Endothelial cell of umbilical vein (primary cell): ENCODE results near the gene XXYLT1. TPM values are rescaled to one million over a fixed set of nuclear protein-coding genes. Genes with fewer than 3 reads are reported as not detected.

ENCODE experiments used
- BruUV-seq: library from RNA; stranded (reverse); fragments of 400-500 nt; replicated peaks from 2 replicates; lab custom pipeline; 2021; lab: Mats Ljungman, UMichigan
- CTCF ChIA-PET: fragments of 300-600, 350-600 bp; sonication (Branson Sonifier 250); formaldehyde crosslinking; loops from one replicate; lab custom pipeline; 2021; ENCODE audit warnings: antibody characterized with exemption, inconsistent platforms; lab: Charles Lee
- POLR2A ChIA-PET: fragments of 300-600, 350-600 bp; sonication (Branson Sonifier 250); formaldehyde crosslinking; loops from one replicate; lab custom pipeline; 2021; ENCODE audit warnings: antibody characterized with exemption, inconsistent platforms; lab: Charles Lee
- DNase-seq: peaks from one replicate; pipeline ENCODE4 v3.0.0-alpha.2; 2011; ENCODE audit warnings: low read depth, low spot score
- FAIRE-seq: peaks from 2 replicates; lab custom pipeline; 2011; peaks lifted over from hg19 to GRCh38; lab: Jason Lieb, UNC
- H2AFZ ChIP-seq: 2 replicates; pipeline ENCODE4 v1.6.0; 2012; ENCODE audit warnings: low read depth, low read length, control low read depth, inconsistent platforms
- H3K27ac ChIP-seq: 2 replicates; pipeline ENCODE4 v1.5.1; 2011; ENCODE audit warnings: low read depth, mild to moderate bottlenecking, control low read depth, low read length, moderate library complexity; ENCODE audit not compliant: insufficient read depth
- H3K27me3 ChIP-seq, 2 experiments: 2 replicates each; pipeline versions ENCODE4 v1.6.0 to v1.6.1; 2011; ENCODE audit warnings: low read length in 2 of 2, mixed read lengths in 1 of 2; ENCODE audit not compliant: control insufficient read depth in 2 of 2, insufficient read depth in 2 of 2
- H3K36me3 ChIP-seq, 2 experiments: 2 replicates in 1 of 2; 3 replicates in 1 of 2; pipeline ENCODE4 v1.5.1; 2011; ENCODE audit warnings: low read length in 2 of 2, mild to moderate bottlenecking in 1 of 2, moderate library complexity in 1 of 2; ENCODE audit not compliant: control insufficient read depth in 2 of 2, insufficient read depth in 2 of 2; ENCODE audit errors: extremely low read depth in 1 of 2
- H3K4me1 ChIP-seq: 3 replicates; pipeline ENCODE4 v1.5.1; 2011; ENCODE audit warnings: mild to moderate bottlenecking, low read length; ENCODE audit not compliant: control insufficient read depth, insufficient read depth; ENCODE audit errors: extremely low read depth
- H3K4me2 ChIP-seq: 2 replicates; pipeline ENCODE4 v1.6.1; 2011; ENCODE audit warnings: low read length, control low read depth, mixed read lengths; ENCODE audit not compliant: insufficient read depth
- H3K4me3 ChIP-seq, 3 experiments: fragments of 200-600 bp in 1 of 3; sonication (generic), shearing (Covaris generic) in 1 of 3; replicated peaks in 1 of 3; 2 replicates each; pipeline ENCODE4 v1.5.1; 2011 to 2016; ENCODE audit warnings: control low read depth in 3 of 3, low read length in 3 of 3, mild to moderate bottlenecking in 2 of 3, inconsistent platforms in 1 of 3, low read depth in 1 of 3, moderate library complexity in 1 of 3; ENCODE audit not compliant: insufficient read depth in 1 of 3
- H3K79me2 ChIP-seq: 2 replicates; pipeline ENCODE4 v1.6.0; 2012; ENCODE audit warnings: low read length, inconsistent platforms; ENCODE audit not compliant: control insufficient read depth, insufficient read depth
- H3K9ac ChIP-seq: replicated peaks from 2 replicates; pipeline ENCODE3; 2011; ENCODE audit warnings: low read length, control low read depth; ENCODE audit not compliant: insufficient read depth; ENCODE audit errors: extremely low read depth
- H3K9me1 ChIP-seq: replicated peaks from 3 replicates; pipeline ENCODE4 v1.6.0; 2011; ENCODE audit warnings: mild to moderate bottlenecking, low read length; ENCODE audit not compliant: control insufficient read depth, insufficient read depth; ENCODE audit errors: extremely low read depth
- H3K9me3 ChIP-seq: replicated peaks from 2 replicates; pipeline ENCODE4 v1.5.1; 2012; ENCODE audit warnings: low read length, inconsistent platforms; ENCODE audit not compliant: control insufficient read depth, insufficient read depth
- H4K20me1 ChIP-seq: replicated peaks from 2 replicates; pipeline ENCODE3; 2011; ENCODE audit warnings: mild to moderate bottlenecking, low read length; ENCODE audit not compliant: control insufficient read depth, insufficient read depth; ENCODE audit errors: extremely low read depth
- CTCF ChIP-seq, 2 donors: IDR thresholded peaks; 1 replicate in 1 of 2; 2 replicates in 1 of 2; pipeline ENCODE4 v1.5.1; 2011; ENCODE audit warnings: low read length in 2 of 2, mild to moderate bottlenecking in 2 of 2, moderate library complexity in 2 of 2, control low read depth in 1 of 2, inconsistent platforms in 1 of 2, low read depth in 1 of 2; ENCODE audit not compliant: insufficient read depth in 1 of 2; ENCODE audit errors: extremely low read depth in 1 of 2
- EZH2 ChIP-seq: IDR thresholded peaks from 2 replicates; pipeline ENCODE4 v1.6.1; 2012; ENCODE audit warnings: borderline replicate concordance, low read depth, mild to moderate bottlenecking, moderate library complexity, low read length, inconsistent platforms; ENCODE audit not compliant: severe bottlenecking
- FOS ChIP-seq: IDR thresholded peaks from 2 replicates; pipeline ENCODE4 v1.6.1; 2011; ENCODE audit warnings: mild to moderate bottlenecking, low read length, moderate library complexity, borderline replicate concordance; ENCODE audit not compliant: insufficient read depth
- GATA2 ChIP-seq: IDR thresholded peaks from 2 replicates; pipeline ENCODE4 v1.7.0; 2011; ENCODE audit warnings: low read depth, mild to moderate bottlenecking, moderate library complexity, mixed read lengths, low read length; ENCODE audit not compliant: insufficient read length, insufficient read depth
- JUN ChIP-seq: IDR thresholded peaks from 2 replicates; pipeline ENCODE4 v1.6.1; 2011; ENCODE audit warnings: borderline replicate concordance, low read depth; ENCODE audit not compliant: insufficient read length, insufficient read depth
- MAX ChIP-seq: IDR thresholded peaks from 2 replicates; pipeline ENCODE4 v1.6.1; 2011; ENCODE audit not compliant: insufficient read depth, insufficient read length
- MYC ChIP-seq: IDR thresholded peaks from one replicate; pipeline ENCODE4 v1.6.1; 2011; ENCODE audit warnings: mild to moderate bottlenecking, low read depth, low read length
- POLR2A ChIP-seq: IDR thresholded peaks from 2 replicates; pipeline ENCODE4 v1.6.1; 2012; ENCODE audit warnings: low read depth, mild to moderate bottlenecking, control low read depth, low read length
- POLR2AphosphoS5 ChIP-seq: IDR thresholded peaks from 2 replicates; pipeline ENCODE4 v1.6.1; 2012; ENCODE audit warnings: low read depth, mild to moderate bottlenecking, control low read depth, low read length, moderate library complexity; ENCODE audit not compliant: insufficient read depth
- dilution Hi-C: fragments of 300-500 bp; cut with MboI; formaldehyde crosslinking; loops from one replicate; pipeline ENCODE4 v1.15.0; 2019; ENCODE audit warnings: low sequenced_read_pairs; ENCODE audit not compliant: extremely low pct_ligation_motif_present
- intact Hi-C: fragments of 100-400 bp; cut with micrococcal nuclease; formaldehyde crosslinking; loops from one replicate; pipeline ENCODE4 v1.10.0; 2022
- polyA plus RNA-seq, 4 experiments: library from polyadenylated mRNA; depleted of rRNA in 3 of 4; stranded (reverse) in 3 of 4; unstranded in 1 of 4; fragments of >200 nt; gene quantifications; 2 replicates each; pipeline versions ENCODE4 v1.2.1 to v1.2.3, GENCODE V29; 2011 to 2012; ENCODE audit warnings: missing spikeins in 1 of 4
- total RNA-seq: library from RNA; stranded (reverse); gene quantifications from 2 replicates; pipeline ENCODE4 v1.2.3, GENCODE V29; 2021

Gene XXYLT1
- total and polyA plus RNA-seq, 2 donors (not counting 3 experiments of a cell fraction or from before 2014, with no cell fraction given), result 54.4 to 78.1 TPM

DNA sequence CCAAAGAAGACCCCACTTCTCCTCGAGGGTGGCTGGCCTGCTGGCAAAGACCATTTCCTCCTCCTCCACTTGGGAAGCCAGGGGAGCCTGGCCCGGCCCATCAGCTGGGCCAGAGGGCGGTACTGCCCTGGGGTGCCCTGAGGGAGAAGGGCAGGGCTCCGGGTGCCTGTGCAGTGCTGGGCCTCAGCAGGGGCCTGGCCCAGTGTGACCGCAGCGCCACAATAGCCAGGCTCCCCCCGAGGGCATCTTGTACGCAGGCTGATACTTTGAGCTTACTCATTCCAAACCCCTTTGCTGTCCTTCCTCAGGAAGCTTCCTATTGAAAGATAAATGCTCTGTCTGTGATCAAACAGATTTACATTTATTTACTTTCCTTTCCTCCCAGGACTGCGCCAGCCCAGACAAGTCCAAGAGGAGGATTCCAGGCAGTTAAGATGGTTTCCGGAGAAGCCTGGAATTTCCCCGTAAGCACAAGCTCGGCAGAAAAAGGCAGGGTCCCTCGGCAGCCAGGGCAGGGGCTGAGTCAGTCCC, 240.1 kb downstream of the XXYLT1 start:
- Histone ChIP-seq H3K36me3 (no peaks in the 10 kb centered on the region), H3K27me3 (no peaks in the 10 kb centered on the region), H2AFZ (no peak overlapping the region), H3K4me3 (no peak overlapping the region), H3K9ac (peak overlapping the region; percentile 85), H3K4me1 (peaks cover 53% of the 10 kb centered on the region), H3K27ac (peak overlapping the region; percentile 99), H4K20me1 (no peaks in the 10 kb centered on the region), H3K79me2 (no peaks in the 10 kb centered on the region), H3K9me1 (no peaks in the 10 kb centered on the region), H3K9me3 (no peaks in the 10 kb centered on the region), H3K4me2 (peak overlapping the region; percentile 55)
- CTCF ChIA-PET, result interaction anchor here (0.6 to 4.2 kb wide), 21 partner anchors 8 to 391 kb away, joined by 3 to 25 read pairs (median 5); partner anchors contain the start of genes LSG1 and XXYLT1
- TF ChIP-seq MYC (no peak), MAX (no peak), EZH2 (no peak), POLR2AphosphoS5 (peak; percentile 97), POLR2A (peak; percentile 65), FOS (peak; percentile 84), CTCF (IDR thresholded peaks at IDR 0.05; ENCODE audit: extremely low read depth in 1 of 2, insufficient read depth in 1 of 2, low read depth in 1 of 2, low read length in 2 of 2) (no peak), JUN (peak; percentile 73), GATA2 (peak; percentile 97)
- intact Hi-C loops (loop anchor here (1.0 to 2.0 kb wide), 15 partner anchors 16 to 342 kb away; no protein-coding TSS in a partner anchor), dilution Hi-C loops (no loop called here)
- POLR2A ChIA-PET, result interaction anchor here (1.0 to 2.2 kb wide), 10 partner anchors 10 to 344 kb away, joined by 3 to 16 read pairs (median 4); partner anchors contain the start of gene FAM43A
- FAIRE-seq (peak; percentile 99), DNase-seq (peak; percentile 95)
- BruUV-seq, result no TSS peak
